ENCODE results near the gene BCL6B. TPM values are rescaled to one million over a fixed set of nuclear protein-coding genes. Genes with fewer than 3 reads are reported as not detected.
A peak's percentile ranks its signal among the peaks of the same experiment; 100 is the strongest.

BCL6B gene
- total and polyA plus RNA-seq, 2 experiments from 2014 or later = 1.7 TPM; not detected in 1

- H3K9me3 ChIP-seq (ENCODE audit: low read depth) = no peaks in the 10 kb centered on the region
- peak overlapping the region; percentile 99 for H3K27ac ChIP-seq
- TF ChIP-seq, protein P1, sequence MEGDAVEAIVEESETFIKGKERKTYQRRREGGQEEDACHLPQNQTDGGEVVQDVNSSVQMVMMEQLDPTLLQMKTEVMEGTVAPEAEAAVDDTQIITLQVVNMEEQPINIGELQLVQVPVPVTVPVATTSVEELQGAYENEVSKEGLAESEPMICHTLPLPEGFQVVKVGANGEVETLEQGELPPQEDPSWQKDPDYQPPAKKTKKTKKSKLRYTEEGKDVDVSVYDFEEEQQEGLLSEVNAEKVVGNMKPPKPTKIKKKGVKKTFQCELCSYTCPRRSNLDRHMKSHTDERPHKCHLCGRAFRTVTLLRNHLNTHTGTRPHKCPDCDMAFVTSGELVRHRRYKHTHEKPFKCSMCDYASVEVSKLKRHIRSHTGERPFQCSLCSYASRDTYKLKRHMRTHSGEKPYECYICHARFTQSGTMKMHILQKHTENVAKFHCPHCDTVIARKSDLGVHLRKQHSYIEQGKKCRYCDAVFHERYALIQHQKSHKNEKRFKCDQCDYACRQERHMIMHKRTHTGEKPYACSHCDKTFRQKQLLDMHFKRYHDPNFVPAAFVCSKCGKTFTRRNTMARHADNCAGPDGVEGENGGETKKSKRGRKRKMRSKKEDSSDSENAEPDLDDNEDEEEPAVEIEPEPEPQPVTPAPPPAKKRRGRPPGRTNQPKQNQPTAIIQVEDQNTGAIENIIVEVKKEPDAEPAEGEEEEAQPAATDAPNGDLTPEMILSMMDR (IDR thresholded peaks at IDR 0.05; ENCODE audit: low read depth, low read length) = peak; percentile 49
- peak overlapping the region; percentile 82 for H3K4me3 ChIP-seq
- peak; percentile 98 to 99 for DNase-seq (ENCODE audit: low read depth in 1 of 2, low spot score in 1 of 2)
- no peaks in the 10 kb centered on the region for H3K36me3 ChIP-seq
- peaks cover 19% of the 10 kb centered on the region for H3K4me1 ChIP-seq (ENCODE audit: low read depth)
- no peaks in the 10 kb centered on the region for H3K27me3 ChIP-seq
Measured at GRCh38 chr17:7014261-7014994, 8.4 kb upstream of the BCL6B start.

DNA sequence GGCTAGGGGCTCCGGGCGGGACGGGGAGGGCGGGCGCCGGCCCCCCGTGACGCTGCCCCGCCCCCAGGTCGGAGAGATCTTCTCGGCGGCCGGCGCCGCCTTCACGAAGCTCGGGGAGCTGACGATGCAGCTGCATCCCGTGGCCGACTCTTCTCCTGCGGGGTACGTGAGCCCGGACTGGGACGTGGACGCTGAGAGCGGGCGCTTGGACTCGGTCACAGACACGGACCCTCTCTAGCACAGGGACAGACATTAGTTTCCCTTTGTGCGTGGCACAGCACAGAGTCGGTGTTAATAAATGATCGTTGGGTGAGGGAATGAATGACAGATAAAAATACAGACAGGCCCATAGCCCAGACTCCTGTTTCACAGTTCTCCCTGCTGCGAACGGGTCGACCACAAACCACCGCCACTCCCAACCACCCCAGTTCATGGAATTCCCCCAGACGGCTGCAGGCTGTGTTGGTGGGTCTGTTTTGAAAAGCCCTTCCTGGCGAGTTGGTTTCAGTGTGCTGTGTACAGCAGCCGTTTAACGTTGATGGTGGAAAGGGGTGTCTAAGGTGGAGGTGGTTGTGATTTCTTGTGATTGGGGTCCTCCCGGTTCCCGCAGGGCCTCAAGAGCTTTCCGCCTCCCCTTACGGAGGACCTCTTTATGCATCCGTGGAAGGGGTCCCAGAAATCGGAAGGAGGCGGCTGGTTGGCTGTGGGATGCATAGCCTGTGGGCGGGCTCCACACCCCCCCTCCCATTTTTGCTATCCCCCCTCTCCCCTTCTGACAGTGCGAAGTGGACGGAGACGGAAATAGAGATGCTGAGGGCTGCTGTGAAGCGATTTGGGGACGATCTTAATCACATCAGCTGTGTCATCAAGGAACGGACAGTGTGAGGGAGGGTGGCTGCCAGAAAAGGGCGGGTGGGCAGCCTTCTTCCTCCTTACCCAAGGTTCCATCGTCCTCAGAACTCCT lies 7.6 kb upstream of the BCL6B start:
- peak in 1 of 2 donors; percentile 66 for DNase-seq (ENCODE audit: low read depth in 1 of 2, low spot score in 1 of 2)
- TF ChIP-seq, protein P1 (IDR thresholded peaks at IDR 0.05; ENCODE audit: low read depth, low read length) = no peak
- peak overlapping the region; percentile 82 for H3K4me3 ChIP-seq
- peak overlapping the region; percentile 99 for H3K27ac ChIP-seq
- H3K9me3 ChIP-seq (ENCODE audit: low read depth) = no peaks in the 10 kb centered on the region
- H3K27me3 ChIP-seq = no peaks in the 10 kb centered on the region
- peaks cover 19% of the 10 kb centered on the region for H3K4me1 ChIP-seq (ENCODE audit: low read depth)
- H3K36me3 ChIP-seq = no peaks in the 10 kb centered on the region

- no peak for DNase-seq (ENCODE audit: low read depth in 1 of 2, low spot score in 1 of 2)
- H3K27ac ChIP-seq = no peak overlapping the region
- H3K27me3 ChIP-seq = no peaks in the 10 kb centered on the region
- no peaks in the 10 kb centered on the region for H3K36me3 ChIP-seq
- no peaks in the 10 kb centered on the region for H3K9me3 ChIP-seq (ENCODE audit: low read depth)
- H3K4me1 ChIP-seq (ENCODE audit: low read depth) = peaks cover 15% of the 10 kb centered on the region
- H3K4me3 ChIP-seq = no peak overlapping the region
- TF ChIP-seq, protein P1 (IDR thresholded peaks at IDR 0.05; ENCODE audit: low read depth, low read length) = no peak
Measured at GRCh38 chr17:7016418-7016817, 6.4 kb upstream of the BCL6B start.

- no peak for DNase-seq (ENCODE audit: low read depth in 1 of 2, low spot score in 1 of 2)
- H3K4me3 ChIP-seq = no peak overlapping the region
- TF ChIP-seq, protein P1 (IDR thresholded peaks at IDR 0.05; ENCODE audit: low read depth, low read length) = no peak
- no peaks in the 10 kb centered on the region for H3K36me3 ChIP-seq
- H3K9me3 ChIP-seq (ENCODE audit: low read depth) = no peaks in the 10 kb centered on the region
- H3K4me1 ChIP-seq (ENCODE audit: low read depth) = peaks cover 11% of the 10 kb centered on the region
- no peak overlapping the region for H3K27ac ChIP-seq
- peaks cover 2% of the 10 kb centered on the region for H3K27me3 ChIP-seq
Measured at GRCh38 chr17:7016886-7017826, 5.7 kb upstream of the BCL6B start.

- Histone ChIP-seq H3K27me3 (peaks cover 9% of the 10 kb centered on the region), H3K9me3 (ENCODE audit: low read depth) (no peaks in the 10 kb centered on the region), H3K36me3 (no peaks in the 10 kb centered on the region), H3K4me3 (no peak overlapping the region), H3K27ac (no peak overlapping the region), H3K4me1 (ENCODE audit: low read depth) (peaks cover 11% of the 10 kb centered on the region)
- no peak for DNase-seq (ENCODE audit: low read depth in 1 of 2, low spot score in 1 of 2)
- TF ChIP-seq, protein P1 (IDR thresholded peaks at IDR 0.05; ENCODE audit: low read depth, low read length) = no peak
Measured at GRCh38 chr17:7017827-7018200, 5.0 kb upstream of the BCL6B start.

Measured in cardiac muscle cell (in vitro differentiated cells and primary cell).